GM21786 (cell line): Measurements from ENCODE around the gene CXorf38.
A peak's percentile ranks its signal among the peaks of the same experiment; 100 is the strongest.
"Not testable (repeated sequence)": the region's sequence is repeated elsewhere in the genome, so short reads cannot be mapped to it uniquely, and the experiment has no call there.

Source experiments
- ATAC-seq: cut with Tn5 transposase; IDR thresholded peaks from one replicate; pipeline ENCODE4 v1.9.1; 2021; ENCODE audit not compliant: unreplicated experiment

Gene CXorf38

GRCh38 chrX:40632199-40632598 is 15.2 kb downstream of the CXorf38 start:
- ATAC-seq, result no peak

GRCh38 chrX:40628506-40628905 is 18.9 kb downstream of the CXorf38 start:
- no peak for ATAC-seq

GRCh38 chrX:40625294-40625693 is 22.1 kb downstream of the CXorf38 start:
- ATAC-seq, result no peak

GRCh38 chrX:40623665-40624064 is 23.7 kb downstream of the CXorf38 start:
- ATAC-seq, result no peak

GRCh38 chrX:40623139-40623536 is 24.2 kb downstream of the CXorf38 start, which contains the start of gene MPC1L:
Gene MPC1L, plus strand, starts transcription at chrX:40623428. Its CDS starts 138 bp downstream, at chrX:40623566.
- ATAC-seq, result no peak

GRCh38 chrX:40622479-40623138 is 24.8 kb downstream of the CXorf38 start:
- no peak for ATAC-seq

- no peak for ATAC-seq
Observed at GRCh38 chrX:40617566-40617965, 29.8 kb downstream of the CXorf38 start.

GRCh38 chrX:40615976-40616375 is 31.4 kb downstream of the CXorf38 start:
- ATAC-seq, result no peak

- no peak for ATAC-seq
Observed at GRCh38 chrX:40612511-40612910, 34.9 kb downstream of the CXorf38 start.

- ATAC-seq, result no peak
Observed at GRCh38 chrX:40607381-40607780, 40.0 kb downstream of the CXorf38 start.

GRCh38 chrX:40603446-40603845 is 43.9 kb downstream of the CXorf38 start:
- ATAC-seq, result no peak

- not testable (repeated sequence) for ATAC-seq
Observed at GRCh38 chrX:40589616-40590321, 57.6 kb downstream of the CXorf38 start.

GRCh38 chrX:40587623-40588022 is 59.7 kb downstream of the CXorf38 start:
- not testable (repeated sequence) for ATAC-seq

- ATAC-seq, result no peak
Observed at GRCh38 chrX:40582811-40583210, 64.5 kb downstream of the CXorf38 start.

GRCh38 chrX:40582178-40582577 is 65.2 kb downstream of the CXorf38 start:
- not testable (repeated sequence) for ATAC-seq

- no peak for ATAC-seq
Observed at GRCh38 chrX:40581336-40581920, 65.9 kb downstream of the CXorf38 start.

GRCh38 chrX:40580537-40581335 is 66.6 kb downstream of the CXorf38 start, which contains the start of gene ATP6AP2:
Gene ATP6AP2, plus strand, starts transcription at chrX:40580970. Its CDS starts 96 bp downstream, at chrX:40581066.
- peak; percentile 95 for ATAC-seq

GRCh38 chrX:40579900-40580536 is 67.3 kb downstream of the CXorf38 start:
- peak; percentile 41 for ATAC-seq

- ATAC-seq, result no peak
Observed at GRCh38 chrX:40579141-40579540, 68.2 kb downstream of the CXorf38 start.

- ATAC-seq, result no peak
Observed at GRCh38 chrX:40578039-40578695, 69.2 kb downstream of the CXorf38 start.
